NCI-H128 (cell line): Measurements from ENCODE around the gene EYS.
"Not testable (repeated sequence)": the region's sequence is repeated elsewhere in the genome, so short reads cannot be mapped to it uniquely, and the experiment has no call there.

ENCODE experiments used
- DNase-seq: peaks from one replicate; lab custom pipeline; 2025; ENCODE audit not compliant: unreplicated experiment; lab: John Stamatoyannopoulos, UW

EYS gene

DNA sequence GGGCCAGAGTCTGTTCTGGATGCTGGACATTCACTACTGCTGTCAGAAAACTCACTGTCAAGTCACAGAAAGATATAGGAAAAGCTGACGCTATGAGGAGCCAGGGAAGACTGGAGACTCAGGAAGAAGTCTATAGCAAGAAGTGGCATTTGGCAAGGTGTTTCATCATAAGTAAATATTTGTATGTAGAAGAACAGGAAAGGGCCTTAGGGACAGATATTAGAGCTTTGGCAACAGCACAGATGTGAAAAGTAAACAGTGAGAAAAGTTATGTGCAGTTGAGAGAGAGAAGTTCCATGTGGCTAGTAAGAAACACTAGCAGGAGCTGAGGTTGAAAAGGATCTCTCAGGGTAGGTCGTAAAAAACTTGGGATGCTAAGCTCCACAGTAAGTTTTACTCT, 1202.5 kb downstream of the EYS start:
- no peak for DNase-seq

DNA sequence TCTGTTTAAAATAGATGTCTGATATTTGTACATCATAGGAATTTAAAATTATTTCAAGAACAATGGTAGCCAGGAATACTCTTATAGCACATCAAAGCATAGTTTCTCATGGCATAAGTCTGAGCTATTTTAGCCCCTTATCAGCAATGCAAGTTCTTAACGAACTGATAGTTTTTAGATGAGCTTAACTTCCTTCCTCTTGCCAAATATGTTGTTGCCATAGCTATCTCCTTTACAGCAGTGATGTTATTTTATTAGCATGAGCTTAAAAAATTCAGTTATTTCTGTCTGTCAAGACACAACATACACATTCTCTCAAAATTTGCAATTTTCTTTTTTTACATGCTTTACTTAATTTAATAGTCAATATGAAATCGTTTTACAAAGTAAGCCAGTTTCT, 1204.2 kb downstream of the EYS start:
- no peak for DNase-seq

DNA sequence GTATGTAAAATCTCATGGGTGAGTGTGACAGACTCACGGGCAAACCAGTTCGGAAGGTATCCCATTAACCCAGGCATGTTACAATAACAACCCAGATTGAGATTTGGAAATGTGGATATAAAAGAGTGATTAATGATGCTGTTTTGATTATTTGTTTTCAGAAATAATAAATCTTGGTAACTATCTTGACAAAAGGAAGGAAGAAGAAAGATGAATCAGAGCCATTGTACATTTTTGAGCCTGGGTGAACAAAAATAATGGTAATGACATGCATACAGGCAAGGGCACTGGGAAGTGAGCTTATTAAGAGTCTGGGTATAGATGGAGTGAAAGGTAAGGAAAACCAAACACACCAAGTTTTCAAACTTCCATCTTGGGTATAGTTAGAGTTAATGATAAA, 1209.4 kb downstream of the EYS start:
- no peak for DNase-seq

DNA sequence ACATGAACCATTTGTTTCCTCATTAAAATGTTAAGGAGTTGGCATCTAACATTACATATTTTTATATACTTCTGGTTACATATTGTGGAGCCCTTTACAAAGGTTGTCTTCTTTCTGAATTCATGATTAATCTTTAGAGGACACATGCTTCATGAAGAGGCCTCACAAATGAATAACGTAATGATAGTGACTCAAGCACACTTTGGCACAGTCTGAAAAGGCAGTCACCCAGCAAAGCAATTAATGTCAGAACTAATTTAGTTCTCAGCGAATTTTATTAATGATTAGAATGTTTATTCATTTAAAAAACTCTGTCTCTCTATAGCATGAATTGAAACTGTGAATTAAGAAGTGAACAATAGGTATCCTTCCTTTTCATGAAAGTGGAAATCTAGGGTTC, 1217.3 kb downstream of the EYS start:
- no peak for DNase-seq

DNA sequence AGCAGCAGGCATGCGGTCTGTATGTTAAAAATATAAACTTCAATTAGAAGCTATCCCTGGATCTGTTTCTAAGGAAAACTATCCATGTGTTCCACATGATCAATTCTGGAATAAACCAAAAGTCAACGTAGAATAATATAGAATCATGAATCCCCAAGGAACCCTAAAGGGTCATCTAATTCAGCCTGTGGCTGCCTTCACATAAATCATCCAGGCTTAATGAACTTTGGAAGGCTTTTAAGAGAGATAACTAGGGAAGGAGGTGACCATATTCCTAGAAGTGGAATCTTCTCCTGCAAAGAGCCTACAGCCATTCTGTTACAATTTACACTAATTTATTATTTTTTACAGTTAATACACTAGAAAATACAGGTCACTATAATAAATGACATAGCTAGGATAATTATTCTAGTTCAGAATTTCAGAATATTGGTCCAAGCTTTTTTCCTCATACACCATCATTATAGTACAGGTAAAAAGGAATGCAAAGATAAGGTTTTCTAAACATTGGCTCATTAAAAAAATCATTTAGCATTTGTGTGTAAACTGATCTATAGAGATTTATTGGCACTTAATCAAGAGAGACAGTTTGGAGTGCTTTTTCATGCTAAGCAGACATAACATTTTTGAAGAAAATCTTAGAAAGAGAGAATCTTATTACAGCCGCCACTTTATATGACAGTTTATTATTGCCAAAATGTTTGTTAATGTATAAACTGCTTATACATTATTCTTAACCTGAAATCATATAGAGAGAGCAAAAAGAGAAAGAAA, 1220.3 kb downstream of the EYS start:
- no peak for DNase-seq

DNA sequence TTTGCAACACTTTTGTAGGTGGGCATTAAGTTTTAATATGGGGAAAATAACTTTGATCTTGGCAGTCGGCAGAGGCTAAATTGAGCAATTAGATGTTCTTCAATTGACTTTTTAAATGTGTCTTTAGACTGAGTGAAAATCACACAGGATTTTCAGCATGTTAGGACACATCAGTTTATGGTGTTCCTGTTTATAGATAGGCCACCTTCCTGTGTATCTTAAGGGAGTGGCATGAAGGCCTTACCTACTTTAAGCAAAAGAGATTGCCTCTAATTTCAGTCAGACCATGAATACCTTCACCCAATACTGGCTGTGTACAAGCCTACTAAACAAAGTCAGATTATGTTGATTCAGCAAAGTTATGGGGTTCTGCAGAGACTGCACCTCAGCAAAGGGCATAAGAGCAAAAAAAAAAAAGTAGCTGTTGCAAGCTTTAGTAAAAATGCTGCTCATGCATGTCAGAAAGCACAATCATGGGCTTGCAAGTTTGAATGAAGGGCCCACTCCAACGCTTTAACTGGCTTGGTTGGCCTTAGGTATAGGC, 1223.0 kb downstream of the EYS start:
- no peak for DNase-seq

DNA sequence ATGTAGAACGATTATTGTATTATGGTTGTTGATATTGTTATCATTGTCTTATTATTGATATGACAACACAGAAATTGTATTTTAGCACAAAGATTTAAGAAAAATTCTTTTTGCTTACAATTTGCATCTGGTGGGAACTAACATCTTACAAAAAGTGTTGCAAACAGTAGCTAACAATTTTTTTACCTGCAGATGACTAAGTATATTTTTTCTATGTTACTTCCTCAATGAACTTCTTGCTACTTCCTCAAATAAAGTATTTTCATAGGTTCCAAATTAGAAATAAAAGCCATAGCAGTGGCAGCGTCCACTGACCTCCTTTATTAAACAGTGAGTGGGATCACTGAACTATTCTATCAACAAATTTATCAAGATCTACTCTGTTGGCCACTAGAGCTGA, 1224.4 kb downstream of the EYS start:
- no peak for DNase-seq

DNA sequence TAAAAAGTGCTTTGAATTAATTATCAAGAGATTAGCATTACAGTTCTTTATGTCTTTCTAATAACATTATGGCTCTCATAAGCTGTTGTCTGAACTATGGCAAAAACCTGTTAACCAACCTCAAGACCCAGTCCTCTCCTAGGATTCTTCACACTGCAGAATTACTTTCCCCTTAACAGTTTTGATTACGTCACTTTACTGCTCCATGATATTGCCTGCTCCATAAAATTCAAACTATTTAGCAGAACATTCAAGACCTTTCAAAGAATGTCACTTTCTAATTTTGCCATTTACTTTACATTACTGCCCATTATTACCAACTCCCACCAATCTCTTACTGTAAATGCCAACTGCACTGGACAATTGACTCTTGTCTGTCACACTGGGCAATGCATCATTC, 1227.9 kb downstream of the EYS start:
- no peak for DNase-seq

DNA sequence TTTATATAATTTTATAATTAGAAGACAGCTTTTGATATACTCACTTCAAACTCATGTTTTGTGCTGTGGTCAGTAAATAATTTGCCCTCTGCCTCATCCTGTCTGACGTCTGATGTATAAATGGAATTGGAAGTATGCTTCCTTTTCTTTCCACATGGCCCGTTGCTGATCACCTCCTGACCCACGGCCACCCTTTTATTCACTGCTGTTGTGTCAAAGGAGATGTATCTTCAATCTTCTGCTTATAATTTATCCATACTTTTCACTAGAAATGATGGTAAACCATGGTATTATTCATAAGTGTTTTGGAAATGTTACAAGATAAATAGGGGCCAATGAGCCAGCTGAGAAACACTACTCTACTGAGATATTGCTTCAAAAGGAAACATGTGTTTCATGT, 1229.6 kb downstream of the EYS start:
- DNase-seq = no peak

DNA sequence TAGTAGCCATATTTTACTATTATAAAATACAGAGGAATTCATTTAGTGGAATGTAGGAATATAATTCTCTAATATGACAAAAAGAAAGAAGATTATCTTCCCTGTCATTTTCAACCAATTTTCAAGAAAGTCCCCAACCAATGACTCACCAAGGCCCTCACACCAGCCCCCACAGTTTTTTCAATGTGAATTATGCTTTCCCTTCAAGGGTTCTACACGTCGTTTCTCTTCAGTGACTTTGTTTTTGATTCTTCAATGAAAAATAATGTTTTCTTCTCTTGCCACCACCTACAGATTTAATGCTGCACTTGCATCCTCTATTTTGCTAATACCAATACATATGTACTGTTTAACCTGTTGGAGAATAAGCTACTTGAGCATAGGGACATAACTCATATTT, 1230.1 kb downstream of the EYS start:
- no peak for DNase-seq

DNA sequence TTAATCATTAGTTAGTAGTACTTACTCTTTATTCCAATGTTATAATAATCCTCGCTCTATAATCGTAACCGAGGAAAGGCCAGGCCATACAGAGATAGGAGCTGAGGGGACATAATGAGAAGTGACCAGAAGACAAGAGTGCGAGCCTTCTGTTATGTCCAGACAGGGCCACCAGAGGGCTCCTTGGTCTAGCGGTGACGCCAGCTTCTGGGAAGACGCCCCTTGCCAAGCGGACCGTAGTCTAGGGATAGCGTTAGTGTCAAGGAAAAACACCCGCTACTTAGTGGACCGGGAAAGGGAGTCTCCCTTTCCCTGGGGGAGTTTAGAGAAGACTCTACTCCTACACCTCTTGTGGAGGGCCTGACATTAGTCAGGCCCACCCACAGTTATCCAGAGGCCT, 1237.6 kb downstream of the EYS start:
- not testable (repeated sequence) for DNase-seq

DNA sequence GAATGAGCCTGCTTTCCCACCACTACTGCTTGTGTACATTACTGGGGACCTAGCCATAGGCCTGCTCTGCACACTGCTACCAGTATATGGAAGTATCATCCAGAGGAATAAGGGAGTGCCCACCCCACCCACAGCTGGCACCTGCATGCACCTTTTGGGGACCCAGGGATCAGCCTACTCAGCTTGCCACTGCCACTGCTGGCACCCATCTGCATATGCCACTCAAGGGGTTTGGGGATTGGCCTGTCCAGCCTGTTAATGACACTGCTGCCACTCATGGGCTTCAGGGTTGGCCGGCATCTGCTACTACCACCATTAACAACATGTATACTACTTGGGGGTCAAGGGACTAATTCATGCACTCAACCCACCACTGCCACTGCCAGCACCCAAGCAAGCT, 1239.4 kb downstream of the EYS start:
- DNase-seq = no peak

DNA sequence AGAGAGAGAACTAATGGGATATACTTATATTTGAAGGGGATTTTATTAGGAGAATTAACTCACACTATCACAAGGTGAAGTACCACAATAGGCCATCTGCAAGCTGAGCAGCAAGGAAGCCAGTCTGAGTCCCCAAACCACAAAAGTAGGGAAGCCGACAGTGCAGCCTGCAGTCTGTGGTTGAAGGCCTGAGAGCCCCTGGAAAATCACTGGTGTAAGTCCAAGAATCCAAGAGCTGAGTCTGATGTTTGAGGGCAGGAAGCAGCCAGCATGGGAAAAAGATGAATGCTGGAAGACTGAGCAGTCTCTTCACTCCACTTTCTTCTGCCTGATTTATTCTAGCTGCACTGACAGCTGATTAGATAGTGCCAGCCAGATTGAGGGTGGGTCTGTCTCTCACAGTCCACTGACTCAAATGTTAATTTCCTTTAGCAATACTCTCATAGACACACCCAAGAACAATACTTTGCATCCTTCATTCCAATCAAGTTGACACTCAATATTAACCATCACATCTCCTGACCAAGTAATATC, 1247.5 kb downstream of the EYS start:
- no peak for DNase-seq

DNA sequence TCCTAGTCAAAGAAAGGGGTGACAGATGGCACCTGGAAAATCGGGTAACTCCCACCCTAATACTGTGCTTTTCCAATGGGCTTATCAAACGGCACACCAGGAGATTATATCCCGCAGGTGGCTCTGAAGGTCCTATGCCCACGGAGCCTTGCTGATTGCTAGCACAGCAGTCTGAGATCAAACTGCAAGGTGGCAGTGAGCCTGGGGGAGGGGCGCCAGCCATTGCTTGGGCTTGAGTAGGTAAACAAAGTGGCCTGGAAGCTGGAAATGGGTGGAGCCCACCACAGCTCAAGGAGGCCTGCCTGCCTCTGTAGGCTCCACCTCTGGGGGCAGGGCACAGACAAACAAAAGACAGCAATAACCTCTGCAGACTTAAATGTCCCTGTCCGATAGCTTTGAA, 1258.9 kb downstream of the EYS start:
- DNase-seq = not testable (repeated sequence)

DNA sequence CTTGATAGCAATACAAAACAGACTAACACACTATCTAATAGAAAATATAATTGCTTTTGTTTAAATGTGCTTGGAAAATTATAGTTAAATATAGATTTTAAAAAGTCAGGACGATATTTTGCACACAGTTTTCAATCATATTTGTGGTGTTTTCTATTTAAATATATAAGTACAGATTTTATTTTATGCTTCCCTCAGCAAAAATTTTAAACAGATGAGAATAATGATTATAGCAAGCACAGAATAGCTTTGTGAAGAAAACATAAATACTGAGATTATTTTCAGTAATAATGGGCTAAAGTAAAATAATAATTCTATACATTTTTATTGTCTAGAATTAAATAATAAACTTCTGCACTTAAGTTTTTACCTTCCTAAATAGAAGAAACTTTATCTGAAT, 1262.0 kb downstream of the EYS start:
- no peak for DNase-seq

DNA sequence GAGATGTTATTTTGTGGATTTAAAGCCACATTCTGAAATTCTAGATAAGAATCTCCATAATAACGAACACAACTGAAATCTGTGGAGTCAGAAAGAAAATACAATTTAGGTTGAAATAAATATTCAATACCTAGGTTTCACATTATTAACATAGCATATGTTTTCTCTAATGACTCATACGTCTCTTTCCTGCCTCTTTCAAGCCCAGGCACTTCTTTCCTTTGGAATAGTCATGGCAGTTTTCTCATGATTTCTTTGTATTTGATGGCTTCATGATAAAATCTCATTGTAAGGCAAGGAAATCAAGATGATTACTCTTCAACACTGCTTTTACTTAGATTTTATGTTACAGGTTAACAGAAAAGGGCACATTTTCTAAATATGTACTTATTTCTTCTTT, 1267.8 kb downstream of the EYS start:
- no peak for DNase-seq

DNA sequence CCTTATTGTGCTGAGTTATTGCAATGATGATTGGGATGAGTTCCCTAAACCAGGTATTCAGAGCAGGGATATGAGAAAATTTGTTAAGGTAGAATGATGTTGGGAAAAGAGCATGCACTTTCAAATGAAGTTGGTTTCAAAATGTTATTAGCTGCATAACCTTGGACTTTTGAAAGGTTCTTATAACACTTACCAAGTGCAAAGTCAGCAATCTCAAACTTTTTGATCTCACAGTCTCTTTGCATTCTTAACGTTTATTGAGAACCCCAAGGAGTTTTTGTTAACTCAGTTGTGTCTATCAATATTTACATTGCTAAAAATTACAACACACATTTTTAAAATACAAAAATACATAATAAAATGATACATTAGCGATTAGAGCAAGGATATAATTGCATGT, 1269.0 kb downstream of the EYS start:
- no peak for DNase-seq

DNA sequence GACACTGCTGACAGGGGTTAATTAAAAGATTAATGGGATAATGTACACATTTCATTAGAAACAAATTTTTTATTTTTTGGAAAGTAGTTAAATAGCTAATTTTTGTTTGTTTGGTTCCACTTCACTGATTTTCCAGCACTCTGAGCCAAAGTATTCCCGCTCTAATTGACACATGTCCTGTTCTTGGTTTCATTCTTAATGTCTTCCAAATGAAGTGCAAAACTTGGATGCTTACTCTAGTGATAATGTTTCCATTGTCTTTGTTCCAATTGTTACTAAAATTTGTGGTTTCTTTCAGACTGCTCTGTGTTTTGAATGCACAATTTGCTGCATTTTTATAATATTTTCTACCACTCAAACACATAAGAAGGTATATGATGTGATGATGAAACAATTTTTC, 1277.1 kb downstream of the EYS start:
- no peak for DNase-seq

DNA sequence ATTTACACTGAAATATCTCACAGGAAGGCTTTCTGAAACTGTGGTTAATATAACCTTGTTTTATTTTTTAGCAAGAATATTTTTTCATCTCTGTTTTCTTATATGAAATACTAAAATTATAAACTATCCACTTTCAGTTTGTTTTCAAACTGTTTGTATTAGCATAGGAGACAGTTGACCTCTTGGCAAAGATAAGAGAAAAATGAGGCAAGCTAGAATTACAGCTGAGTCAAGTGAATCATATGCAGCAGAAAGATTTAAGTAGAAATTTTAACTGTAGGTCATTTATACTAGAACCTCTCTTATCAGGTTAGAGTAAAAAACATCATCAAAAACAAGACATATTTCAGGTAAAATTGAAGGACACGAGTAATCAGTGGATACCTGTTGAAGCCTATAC, 1278.8 kb downstream of the EYS start:
- DNase-seq = no peak

DNA sequence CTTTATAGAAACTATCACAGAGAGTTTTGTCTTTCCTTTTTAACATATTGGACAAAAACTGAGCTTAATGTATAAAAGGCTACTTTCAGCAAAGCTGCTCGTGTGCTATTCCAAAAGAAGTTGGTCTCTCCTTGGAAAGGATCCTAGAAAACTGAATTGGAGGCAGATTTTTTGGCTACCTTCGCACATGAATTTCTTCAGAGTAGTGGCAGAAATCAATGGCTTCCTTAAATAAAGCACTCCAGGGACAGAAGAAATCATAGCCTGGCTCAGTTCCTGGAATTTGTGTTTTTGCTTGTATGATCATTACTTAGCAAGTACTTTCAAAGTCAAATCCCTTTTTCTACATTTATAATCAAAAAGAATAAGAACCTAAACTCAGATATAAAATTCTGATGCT, 1291.1 kb downstream of the EYS start:
- DNase-seq = no peak

DNA sequence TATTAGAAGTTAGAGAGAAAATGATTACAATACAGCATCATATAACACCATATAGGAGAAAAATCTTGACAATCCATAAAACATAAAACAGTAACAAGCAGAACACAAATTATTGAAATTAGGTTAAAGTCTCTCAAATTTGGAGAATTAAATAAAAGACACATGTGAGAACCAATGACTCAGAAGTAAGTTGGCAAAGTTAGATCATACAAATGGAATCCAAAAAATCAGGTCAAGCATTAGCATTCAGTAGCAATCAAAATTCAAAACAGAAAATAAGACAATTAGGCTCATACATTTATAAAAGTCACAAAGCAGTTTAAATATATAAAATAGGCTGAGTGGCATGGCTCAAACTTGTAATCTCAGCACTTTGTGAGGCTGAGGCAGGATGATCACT, 1295.8 kb downstream of the EYS start:
- DNase-seq = no peak

DNA sequence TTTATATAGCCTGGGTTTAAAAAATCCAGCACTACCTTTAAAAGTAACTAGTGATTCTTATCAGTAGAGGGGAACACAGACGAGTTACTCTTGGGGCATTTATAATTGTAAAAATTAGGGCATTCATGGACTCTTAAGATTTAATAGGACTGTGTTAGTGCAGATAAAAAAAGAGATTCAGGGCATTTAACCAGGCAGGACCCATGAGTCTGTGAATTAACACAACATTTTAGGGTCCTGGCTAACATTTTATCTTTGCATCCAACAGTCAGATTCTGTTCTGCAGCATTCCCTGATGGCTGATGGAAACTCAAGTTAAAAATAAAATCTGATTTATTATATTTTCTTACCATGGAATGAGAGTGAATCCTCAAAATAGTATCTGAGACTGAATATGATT, 1297.1 kb downstream of the EYS start:
- DNase-seq = no peak

DNA sequence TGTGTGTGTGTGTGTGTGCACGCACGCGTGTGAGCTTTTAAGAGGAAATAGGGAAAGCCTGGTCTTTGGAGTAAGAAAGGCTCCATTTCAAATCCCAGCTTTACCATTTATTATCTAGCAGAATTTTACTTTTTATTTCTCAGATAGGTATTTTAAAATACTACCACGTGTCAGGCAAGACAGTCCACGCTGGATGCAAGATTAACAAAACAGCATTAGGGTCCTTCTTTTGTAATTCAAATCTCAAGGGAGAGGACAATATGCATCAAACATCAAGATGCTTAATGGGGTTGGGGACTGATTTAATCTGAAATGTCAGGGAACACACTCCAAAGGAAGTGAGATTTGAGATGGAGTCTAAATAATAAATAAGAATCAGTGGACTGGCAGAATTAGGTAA, 1302.6 kb downstream of the EYS start:
- no peak for DNase-seq
